Natural killer cell (primary cell): ENCODE measurements around the gene MLLT10. TPM values are rescaled to one million over a fixed set of nuclear protein-coding genes. Genes with fewer than 3 reads are reported as not detected.
A peak's percentile ranks its signal among the peaks of the same experiment; 100 is the strongest.

ENCODE experiments used
- ATAC-seq, 3 donors: fragments of 150-1000 bp in 2 of 3; fragments of 200-7000 bp in 1 of 3; cut with Tn5 transposase; 1 replicate in 1 of 3; 2 replicates in 2 of 3; pipeline ENCODE4 v1.10.0; 2021; ENCODE audit warnings: mild to moderate bottlenecking in 2 of 3, moderate library complexity in 2 of 3
- DNase-seq, 2 donors: peaks; one replicate each; pipeline versions ENCODE4 v3.0.0 to v3.0.0-alpha.2; 2013 to 2021; ENCODE audit warnings: mixed read lengths in 1 of 2
- H3K27ac ChIP-seq: one replicate; pipeline ENCODE4 v1.5.1; 2013; ENCODE audit warnings: mild to moderate bottlenecking, low read length
- H3K27me3 ChIP-seq: one replicate; pipeline ENCODE4 v1.6.1; 2013; ENCODE audit warnings: low read length; ENCODE audit not compliant: control insufficient read depth, insufficient read depth
- H3K36me3 ChIP-seq: one replicate; pipeline ENCODE4 v1.6.1; 2013; ENCODE audit warnings: low read length; ENCODE audit not compliant: control insufficient read depth, insufficient read depth
- H3K4me1 ChIP-seq: one replicate; pipeline ENCODE4 v1.6.1; 2013; ENCODE audit warnings: low read length; ENCODE audit not compliant: control insufficient read depth, insufficient read depth
- H3K4me3 ChIP-seq: one replicate; pipeline ENCODE4 v1.5.1; 2013; ENCODE audit warnings: low read length
- H3K9me3 ChIP-seq: one replicate; pipeline ENCODE4 v1.6.1; 2013; ENCODE audit warnings: low read length; ENCODE audit not compliant: control insufficient read depth, insufficient read depth
- H3K27ac Mint-ChIP-seq, 2 donors: one replicate each; pipeline ENCODE4 v1.8.0; 2022; ENCODE audit warnings: mild to moderate bottlenecking in 2 of 2, mixed read lengths in 2 of 2, moderate library complexity in 1 of 2
- H3K27me3 Mint-ChIP-seq, 2 donors: one replicate each; pipeline ENCODE4 v1.8.0; 2022; ENCODE audit warnings: low read depth in 2 of 2, mixed read lengths in 2 of 2
- H3K36me3 Mint-ChIP-seq: one replicate; pipeline ENCODE4 v1.8.0; 2022; ENCODE audit warnings: mixed read lengths
- H3K4me1 Mint-ChIP-seq, 2 donors: one replicate each; pipeline ENCODE4 v1.8.0; 2022; ENCODE audit warnings: mixed read lengths in 2 of 2
- H3K4me3 Mint-ChIP-seq: one replicate; pipeline ENCODE4 v1.8.0; 2022; ENCODE audit warnings: mild to moderate bottlenecking, moderate library complexity, mixed read lengths
- H3K9me3 Mint-ChIP-seq, 2 donors: one replicate each; pipeline ENCODE4 v1.8.0; 2022; ENCODE audit warnings: mixed read lengths in 2 of 2
- WGBS: methylation state at CpG from one replicate; pipeline ENCODE4 v1.1.7; 2013; ENCODE audit warnings: missing lambda C conversion rate; ENCODE audit not compliant: insufficient coverage; 5-methylcytosine and 5-hydroxymethylcytosine counted together
- intact Hi-C: fragments of 100-400 bp; cut with micrococcal nuclease; formaldehyde crosslinking; loops from one replicate; pipeline ENCODE4 v1.14.2; 2022
- total RNA-seq, 4 donors: library from RNA; stranded (reverse); fragments of 120-200 nt in 1 of 4; gene quantifications; one replicate each; pipeline versions ENCODE4 v1.2.3 to v1.2.4, GENCODE V29; 2013 to 2022
- TF ChIP-seq, protein P1 (sequence below): fragments of 200-600 bp; IDR thresholded peaks from one replicate; pipeline ENCODE4 v1.8.0; 2022; ENCODE audit warnings: antibody characterized with exemption

MLLT10 gene
- total RNA-seq, 3 donors from 2014 or later (not counting 1 experiment from before 2014, with no cell fraction given) = 40.4 to 65.2 (median 60.0) TPM

DNA sequence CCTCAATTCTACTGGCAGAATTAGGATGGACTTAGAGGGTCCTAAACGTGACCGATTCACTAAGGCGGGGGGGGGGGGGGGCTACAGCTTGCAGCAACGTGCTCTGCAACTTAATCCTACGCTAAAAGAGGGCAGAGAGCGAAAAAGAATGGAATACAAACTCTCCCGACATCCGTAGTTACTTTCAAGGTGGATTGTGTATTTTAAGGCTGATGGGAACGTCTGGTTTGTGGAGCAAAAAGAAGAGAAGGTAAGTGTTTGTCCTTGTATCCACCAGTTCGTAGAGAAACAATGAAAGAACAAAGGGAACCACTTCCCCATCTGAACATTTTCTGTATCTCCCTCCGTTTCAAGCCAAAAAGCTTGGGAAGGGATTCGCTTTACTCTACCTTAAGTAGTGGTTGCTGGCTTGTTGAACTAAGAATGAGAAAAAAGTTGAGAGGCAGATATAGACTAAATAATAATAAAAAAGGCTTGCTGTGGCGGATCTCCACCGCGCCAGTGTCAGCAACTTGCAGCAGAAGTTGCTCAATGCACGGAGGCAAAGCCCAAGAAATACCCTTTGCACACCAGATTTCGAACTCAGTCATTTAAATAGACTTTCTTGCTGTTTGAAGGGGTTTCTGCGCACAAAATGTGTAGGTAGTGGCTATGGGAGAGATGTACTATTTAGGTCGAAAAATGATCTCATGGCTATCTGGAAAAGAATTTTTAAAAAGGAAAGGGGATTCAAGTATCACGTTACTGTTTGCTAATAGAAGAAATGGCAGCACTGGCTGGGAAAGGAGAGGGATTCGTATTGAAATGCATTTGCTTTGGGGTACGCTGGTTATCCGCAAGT is 9.3 kb upstream of the MLLT10 start:
- peak in 1 of 2 donors; percentile 43 for DNase-seq
- intact Hi-C loops = loop anchor here (5.0 kb wide), 1 partner anchor 703 kb away; no protein-coding TSS in a partner anchor
- Mint-ChIP-seq H3K27ac (peak overlapping the region; percentile 62 to 89), H3K4me1 (peaks cover 31 to 34% of the 10 kb centered on the region in 2 donors), H3K27me3 (peaks cover 55 to 88% of the 10 kb centered on the region in 2 donors), H3K4me3 (peak overlapping the region; percentile 92), H3K36me3 (peaks cover 5% of the 10 kb centered on the region), H3K9me3 (no peaks in the 10 kb centered on the region)
- Histone ChIP-seq H3K4me3 (peak overlapping the region; percentile 75), H3K27me3 (peaks cover 46% of the 10 kb centered on the region), H3K36me3 (no peaks in the 10 kb centered on the region), H3K27ac (no peak overlapping the region), H3K4me1 (peaks cover 27% of the 10 kb centered on the region), H3K9me3 (no peaks in the 10 kb centered on the region)
- no peak for ATAC-seq
- 31% methylated on average over 15 of the region's 23 CpGs for WGBS
- TF ChIP-seq, protein P1, sequence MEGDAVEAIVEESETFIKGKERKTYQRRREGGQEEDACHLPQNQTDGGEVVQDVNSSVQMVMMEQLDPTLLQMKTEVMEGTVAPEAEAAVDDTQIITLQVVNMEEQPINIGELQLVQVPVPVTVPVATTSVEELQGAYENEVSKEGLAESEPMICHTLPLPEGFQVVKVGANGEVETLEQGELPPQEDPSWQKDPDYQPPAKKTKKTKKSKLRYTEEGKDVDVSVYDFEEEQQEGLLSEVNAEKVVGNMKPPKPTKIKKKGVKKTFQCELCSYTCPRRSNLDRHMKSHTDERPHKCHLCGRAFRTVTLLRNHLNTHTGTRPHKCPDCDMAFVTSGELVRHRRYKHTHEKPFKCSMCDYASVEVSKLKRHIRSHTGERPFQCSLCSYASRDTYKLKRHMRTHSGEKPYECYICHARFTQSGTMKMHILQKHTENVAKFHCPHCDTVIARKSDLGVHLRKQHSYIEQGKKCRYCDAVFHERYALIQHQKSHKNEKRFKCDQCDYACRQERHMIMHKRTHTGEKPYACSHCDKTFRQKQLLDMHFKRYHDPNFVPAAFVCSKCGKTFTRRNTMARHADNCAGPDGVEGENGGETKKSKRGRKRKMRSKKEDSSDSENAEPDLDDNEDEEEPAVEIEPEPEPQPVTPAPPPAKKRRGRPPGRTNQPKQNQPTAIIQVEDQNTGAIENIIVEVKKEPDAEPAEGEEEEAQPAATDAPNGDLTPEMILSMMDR = no peak

DNA sequence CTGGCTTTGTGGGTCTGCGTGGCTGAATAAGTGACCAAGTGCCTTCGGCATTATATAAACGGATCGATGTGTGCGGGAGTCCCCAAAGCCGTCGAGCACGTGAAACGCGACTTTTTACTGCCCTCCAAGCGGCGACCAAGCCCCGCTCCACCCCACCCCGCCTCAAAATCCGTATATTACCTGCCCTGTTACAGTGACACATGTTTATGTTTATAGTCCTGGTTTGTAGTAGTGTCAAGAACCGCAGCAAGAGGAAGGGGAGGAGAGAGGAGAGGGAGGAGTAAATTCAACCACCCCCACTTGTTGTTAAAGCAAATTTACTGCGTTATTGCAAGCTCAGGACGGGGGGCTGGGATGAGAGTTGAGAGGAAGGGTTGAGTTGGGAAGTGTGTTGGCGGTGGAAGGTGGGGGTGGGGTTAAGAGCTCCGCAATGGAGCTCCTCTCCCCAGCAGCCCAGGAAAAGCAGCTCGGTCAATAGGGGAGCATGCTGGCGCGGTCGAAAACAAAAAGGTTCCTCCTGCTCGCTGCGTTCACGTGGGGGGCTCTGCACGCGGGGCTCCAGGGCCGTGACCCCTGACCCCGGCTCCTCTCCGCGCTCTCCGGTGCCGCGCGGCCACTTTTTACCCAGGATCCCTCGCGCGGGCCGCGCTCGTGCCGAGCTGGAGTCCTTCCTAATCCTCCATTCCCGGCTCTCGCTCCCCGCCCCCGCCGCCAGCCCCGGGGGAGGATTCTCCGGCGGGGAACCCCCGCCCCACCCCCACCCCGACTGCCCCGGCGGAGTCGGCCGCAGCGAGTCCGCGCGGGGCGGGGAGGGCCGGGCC is 8.5 kb upstream of the MLLT10 start, which contains the start of gene SKIDA1:
Gene SKIDA1 (minus strand): TSS at position 316 of the 821 bp plus-strand sequence. CDS start 7,860 bp downstream, outside the sequence.
- Mint-ChIP-seq H3K4me1 (peaks cover 22 to 26% of the 10 kb centered on the region in 2 donors), H3K27ac (peak within 1 kb of the TSS; percentile 79 to 89)
- WGBS = 1% methylated on average over 58 of the region's 64 CpGs

DNA sequence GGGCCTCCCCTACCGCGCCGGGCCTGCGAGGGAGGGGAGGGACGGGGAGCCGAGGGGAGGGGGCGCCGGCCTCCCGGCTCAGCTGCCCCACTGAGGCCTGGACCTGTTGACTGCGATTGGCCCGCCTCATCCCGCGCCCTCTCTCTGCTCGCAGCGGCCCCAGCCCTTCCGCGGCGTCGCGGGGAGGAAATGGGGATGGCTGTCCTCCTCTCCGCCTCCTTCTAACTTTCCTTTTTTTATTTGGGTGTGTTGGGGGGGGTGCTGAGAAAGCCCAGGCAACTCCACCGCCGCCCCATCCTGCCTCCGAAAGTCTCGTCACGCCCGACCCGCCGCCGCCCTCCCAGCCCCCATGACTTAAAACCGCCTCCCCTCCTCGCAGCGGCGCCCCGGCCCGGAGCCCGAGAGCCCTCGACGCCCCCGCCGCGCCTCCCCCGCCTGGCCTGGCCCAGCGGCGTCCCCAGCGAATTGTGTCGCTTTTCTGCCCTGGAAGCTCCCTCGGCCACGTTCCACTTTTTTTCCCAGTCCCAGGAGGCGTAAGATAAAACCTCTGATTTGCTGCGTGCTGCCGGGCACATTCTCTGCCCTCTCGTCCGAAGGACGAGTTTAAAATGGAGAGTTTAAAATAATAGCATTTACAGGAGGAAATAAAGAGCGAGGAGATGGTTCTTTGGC is 7.7 kb upstream of the MLLT10 start:
- intact Hi-C loops = no loop called here
- Mint-ChIP-seq H3K36me3 (peaks cover 5% of the 10 kb centered on the region), H3K4me3 (peak overlapping the region; percentile 95), H3K27me3 (peaks cover 42 to 72% of the 10 kb centered on the region in 2 donors), H3K27ac (peak overlapping the region; percentile 79 to 89), H3K4me1 (peaks cover 20 to 26% of the 10 kb centered on the region in 2 donors), H3K9me3 (no peaks in the 10 kb centered on the region)
- TF ChIP-seq, protein P1 = no peak
- H3K27ac ChIP-seq = peak overlapping the region; percentile 78
- peaks cover 23% of the 10 kb centered on the region for H3K4me1 ChIP-seq
- DNase-seq (peak; percentile 28 to 74), ATAC-seq (peak; percentile 40 to 48 (median 43))
- peak overlapping the region; percentile 75 for H3K4me3 ChIP-seq
- H3K36me3 ChIP-seq = no peaks in the 10 kb centered on the region
- WGBS = under 1% methylated on average over 54 of the region's 56 CpGs
- no peaks in the 10 kb centered on the region for H3K9me3 ChIP-seq
- H3K27me3 ChIP-seq = peaks cover 32% of the 10 kb centered on the region

More for the DNA sequence above, 8.5 kb upstream of the MLLT10 start, which contains the start of gene SKIDA1:
- H3K27me3 Mint-ChIP-seq = peaks cover 48 to 80% of the 10 kb centered on the region in 2 donors
- peak; percentile 54 to 76 for DNase-seq
- Histone ChIP-seq H3K27me3 (peaks cover 39% of the 10 kb centered on the region), H3K4me1 (peaks cover 23% of the 10 kb centered on the region), H3K36me3 (no peaks in the 10 kb centered on the region), H3K27ac (peak within 1 kb of the TSS; percentile 78), H3K9me3 (no peaks in the 10 kb centered on the region), H3K4me3 (peak within 1 kb of the TSS; percentile 75)
- no peaks in the 10 kb centered on the region for H3K9me3 Mint-ChIP-seq
- TF ChIP-seq, protein P1 = no peak
- H3K36me3 Mint-ChIP-seq = peaks cover 5% of the 10 kb centered on the region
- intact Hi-C loops = no loop called here
- peak; percentile 61 to 72 (median 67) for ATAC-seq
- peak within 1 kb of the TSS; percentile 95 for H3K4me3 Mint-ChIP-seq
